Panc1 (cell line): ENCODE measurements around the gene EGR4. TPM values are rescaled to one million over a fixed set of nuclear protein-coding genes. Genes with fewer than 3 reads are reported as not detected.
A peak's percentile ranks its signal among the peaks of the same experiment; 100 is the strongest.

Experiments used
- ATAC-seq: fragments of 200-7000 bp; cut with Tn5 transposase; 2 replicates; pipeline ENCODE4 v1.9.1; 2020; ENCODE audit warnings: mild to moderate bottlenecking, moderate library complexity
- BruUV-seq: library from RNA; stranded (reverse); fragments of 400-500 nt; replicated peaks from 2 replicates; lab custom pipeline; 2021; lab: Mats Ljungman, UMichigan
- CTCF ChIA-PET: fragments of 300-600 bp; sonication (Branson Sonifier 250); formaldehyde crosslinking; loops from one replicate; lab custom pipeline; 2022; ENCODE audit warnings: antibody characterized with exemption; lab: Charles Lee
- POLR2A ChIA-PET: fragments of 300-600 bp; sonication (Branson Sonifier 250); formaldehyde crosslinking; loops from one replicate; lab custom pipeline; 2022; ENCODE audit warnings: antibody characterized with exemption; lab: Charles Lee
- DNase-seq: peaks from one replicate; pipeline ENCODE4 v3.0.0-alpha.2; 2010; ENCODE audit warnings: low read depth, low spot score
- H3K27ac ChIP-seq: 2 replicates; pipeline ENCODE4 v1.5.1; 2011; ENCODE audit warnings: mild to moderate bottlenecking, low read length, inconsistent platforms
- H3K27me3 ChIP-seq: fragments of 200-500 bp; sonication (Bioruptor generic); 2 replicates; pipeline ENCODE4 v1.6.0; 2014; ENCODE audit warnings: low read length, inconsistent platforms; ENCODE audit not compliant: control insufficient read depth, insufficient read depth
- H3K36me3 ChIP-seq: fragments of 200-500 bp; sonication (Bioruptor generic); 2 replicates; pipeline ENCODE4 v1.5.1; 2014; ENCODE audit warnings: inconsistent platforms, mild to moderate bottlenecking, low read length, moderate library complexity; ENCODE audit not compliant: control insufficient read depth, insufficient read depth
- H3K4me1 ChIP-seq: 2 replicates; pipeline ENCODE4 v1.5.1; 2011; ENCODE audit warnings: inconsistent platforms, mild to moderate bottlenecking, low read length, moderate library complexity; ENCODE audit not compliant: control insufficient read depth, insufficient read depth
- H3K4me3 ChIP-seq, 2 experiments: 2 replicates each; pipeline ENCODE4 v1.5.1; 2011 to 2012; ENCODE audit warnings: low read depth in 2 of 2, low read length in 2 of 2, mild to moderate bottlenecking in 2 of 2, inconsistent platforms in 1 of 2, moderate library complexity in 1 of 2
- H3K9me3 ChIP-seq: fragments of 200-500 bp; sonication (Bioruptor generic); 2 replicates; pipeline ENCODE4 v1.5.1; 2014; ENCODE audit warnings: low read depth, mild to moderate bottlenecking, inconsistent platforms, low read length, moderate library complexity; ENCODE audit not compliant: control insufficient read depth, insufficient read depth
- POLR2AphosphoS5 ChIP-seq: IDR thresholded peaks from 2 replicates; pipeline ENCODE4 v1.6.1; 2012; ENCODE audit warnings: mild to moderate bottlenecking, low read depth, low read length, moderate library complexity
- SIN3A ChIP-seq: IDR thresholded peaks from 2 replicates; pipeline ENCODE4 v1.6.1; 2012; ENCODE audit warnings: low read depth, mild to moderate bottlenecking, low read length, moderate library complexity, borderline replicate concordance; ENCODE audit not compliant: insufficient read depth
- TCF7L2 ChIP-seq: IDR thresholded peaks from 2 replicates; pipeline ENCODE4 v1.6.1; 2011; ENCODE audit warnings: mild to moderate bottlenecking, low read depth, low read length, inconsistent platforms
- in situ Hi-C: cut with HindIII; loops from 2 replicates; pipeline ENCODE4 v1.10.0; 2016; ENCODE audit warnings: low sequenced_read_pairs, low pct_unique_long_range_greater_than_20kb
- intact Hi-C: fragments of 100-400 bp; cut with micrococcal nuclease; formaldehyde crosslinking; loops from one replicate; pipeline ENCODE4 v1.10.0; 2022; ENCODE audit not compliant: unreplicated experiment
- total RNA-seq: library from RNA; stranded (reverse); gene quantifications from one replicate; pipeline ENCODE4 v1.2.1, GENCODE V29; 2021; ENCODE audit not compliant: unreplicated experiment
- TF ChIP-seq, protein P1 (sequence below): fragments of 450-650 bp; IDR thresholded peaks from 2 replicates; pipeline ENCODE4 v1.5.1; 2017; ENCODE audit warnings: mild to moderate bottlenecking
- TF ChIP-seq, protein P2 (sequence below), 2 experiments: IDR thresholded peaks; 2 replicates each; pipeline ENCODE4 v1.6.1; 2011 to 2012; ENCODE audit warnings: low read depth in 2 of 2, control low read depth in 1 of 2, low read length in 1 of 2, mild to moderate bottlenecking in 1 of 2, moderate library complexity in 1 of 2; ENCODE audit not compliant: insufficient read depth in 1 of 2

Gene EGR4
- total RNA-seq, 1 experiment from 2014 or later: 0.08 TPM

DNA sequence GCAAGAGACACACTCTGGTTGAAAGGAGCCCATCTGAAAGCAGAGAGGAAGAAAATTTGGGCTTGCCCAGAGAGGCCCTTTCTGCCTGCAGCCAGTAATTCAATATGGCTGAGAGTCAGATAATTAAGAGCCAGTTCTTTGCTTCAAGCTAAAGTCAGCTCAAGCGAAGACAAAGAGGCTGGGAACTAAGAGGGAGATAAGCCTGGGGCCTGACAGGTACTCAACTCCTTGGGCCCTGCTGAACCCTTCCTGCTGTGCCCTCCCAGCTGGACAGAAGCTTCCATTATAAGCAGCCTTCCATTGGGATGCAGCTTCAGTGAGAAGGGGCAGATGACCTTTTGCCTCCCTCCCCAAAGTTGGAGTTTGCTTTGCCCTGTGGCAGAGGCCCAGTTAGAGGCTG is 21.1 kb downstream of the EGR4 start:
- no peak overlapping the region for H3K27ac ChIP-seq
- no peak overlapping the region for H3K4me3 ChIP-seq
- no peak for ATAC-seq
- TF ChIP-seq, protein P1, sequence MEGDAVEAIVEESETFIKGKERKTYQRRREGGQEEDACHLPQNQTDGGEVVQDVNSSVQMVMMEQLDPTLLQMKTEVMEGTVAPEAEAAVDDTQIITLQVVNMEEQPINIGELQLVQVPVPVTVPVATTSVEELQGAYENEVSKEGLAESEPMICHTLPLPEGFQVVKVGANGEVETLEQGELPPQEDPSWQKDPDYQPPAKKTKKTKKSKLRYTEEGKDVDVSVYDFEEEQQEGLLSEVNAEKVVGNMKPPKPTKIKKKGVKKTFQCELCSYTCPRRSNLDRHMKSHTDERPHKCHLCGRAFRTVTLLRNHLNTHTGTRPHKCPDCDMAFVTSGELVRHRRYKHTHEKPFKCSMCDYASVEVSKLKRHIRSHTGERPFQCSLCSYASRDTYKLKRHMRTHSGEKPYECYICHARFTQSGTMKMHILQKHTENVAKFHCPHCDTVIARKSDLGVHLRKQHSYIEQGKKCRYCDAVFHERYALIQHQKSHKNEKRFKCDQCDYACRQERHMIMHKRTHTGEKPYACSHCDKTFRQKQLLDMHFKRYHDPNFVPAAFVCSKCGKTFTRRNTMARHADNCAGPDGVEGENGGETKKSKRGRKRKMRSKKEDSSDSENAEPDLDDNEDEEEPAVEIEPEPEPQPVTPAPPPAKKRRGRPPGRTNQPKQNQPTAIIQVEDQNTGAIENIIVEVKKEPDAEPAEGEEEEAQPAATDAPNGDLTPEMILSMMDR: no peak
- no peak for TF ChIP-seq TCF7L2
- TF ChIP-seq POLR2AphosphoS5: no peak
- TF ChIP-seq, protein P2, sequence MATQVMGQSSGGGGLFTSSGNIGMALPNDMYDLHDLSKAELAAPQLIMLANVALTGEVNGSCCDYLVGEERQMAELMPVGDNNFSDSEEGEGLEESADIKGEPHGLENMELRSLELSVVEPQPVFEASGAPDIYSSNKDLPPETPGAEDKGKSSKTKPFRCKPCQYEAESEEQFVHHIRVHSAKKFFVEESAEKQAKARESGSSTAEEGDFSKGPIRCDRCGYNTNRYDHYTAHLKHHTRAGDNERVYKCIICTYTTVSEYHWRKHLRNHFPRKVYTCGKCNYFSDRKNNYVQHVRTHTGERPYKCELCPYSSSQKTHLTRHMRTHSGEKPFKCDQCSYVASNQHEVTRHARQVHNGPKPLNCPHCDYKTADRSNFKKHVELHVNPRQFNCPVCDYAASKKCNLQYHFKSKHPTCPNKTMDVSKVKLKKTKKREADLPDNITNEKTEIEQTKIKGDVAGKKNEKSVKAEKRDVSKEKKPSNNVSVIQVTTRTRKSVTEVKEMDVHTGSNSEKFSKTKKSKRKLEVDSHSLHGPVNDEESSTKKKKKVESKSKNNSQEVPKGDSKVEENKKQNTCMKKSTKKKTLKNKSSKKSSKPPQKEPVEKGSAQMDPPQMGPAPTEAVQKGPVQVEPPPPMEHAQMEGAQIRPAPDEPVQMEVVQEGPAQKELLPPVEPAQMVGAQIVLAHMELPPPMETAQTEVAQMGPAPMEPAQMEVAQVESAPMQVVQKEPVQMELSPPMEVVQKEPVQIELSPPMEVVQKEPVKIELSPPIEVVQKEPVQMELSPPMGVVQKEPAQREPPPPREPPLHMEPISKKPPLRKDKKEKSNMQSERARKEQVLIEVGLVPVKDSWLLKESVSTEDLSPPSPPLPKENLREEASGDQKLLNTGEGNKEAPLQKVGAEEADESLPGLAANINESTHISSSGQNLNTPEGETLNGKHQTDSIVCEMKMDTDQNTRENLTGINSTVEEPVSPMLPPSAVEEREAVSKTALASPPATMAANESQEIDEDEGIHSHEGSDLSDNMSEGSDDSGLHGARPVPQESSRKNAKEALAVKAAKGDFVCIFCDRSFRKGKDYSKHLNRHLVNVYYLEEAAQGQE (IDR thresholded peaks at IDR 0.05; ENCODE audit: insufficient read depth in 1 of 2, low read depth in 2 of 2, low read length in 1 of 2): no peak
- no peak for TF ChIP-seq SIN3A
- H3K27me3 ChIP-seq: no peaks in the 10 kb centered on the region
- ChIA-PET POLR2A (no interaction called here), CTCF (no interaction called here)
- in situ Hi-C loops: no loop called here
- H3K4me1 ChIP-seq: peaks cover 4% of the 10 kb centered on the region; the same call in 1 of the 2 replicates
- DNase-seq: no peak
- no peaks in the 10 kb centered on the region for H3K9me3 ChIP-seq
- intact Hi-C loops: no loop called here
- BruUV-seq: no TSS peak
- H3K36me3 ChIP-seq: no peaks in the 10 kb centered on the region; the same call in 1 of the 2 replicates

DNA sequence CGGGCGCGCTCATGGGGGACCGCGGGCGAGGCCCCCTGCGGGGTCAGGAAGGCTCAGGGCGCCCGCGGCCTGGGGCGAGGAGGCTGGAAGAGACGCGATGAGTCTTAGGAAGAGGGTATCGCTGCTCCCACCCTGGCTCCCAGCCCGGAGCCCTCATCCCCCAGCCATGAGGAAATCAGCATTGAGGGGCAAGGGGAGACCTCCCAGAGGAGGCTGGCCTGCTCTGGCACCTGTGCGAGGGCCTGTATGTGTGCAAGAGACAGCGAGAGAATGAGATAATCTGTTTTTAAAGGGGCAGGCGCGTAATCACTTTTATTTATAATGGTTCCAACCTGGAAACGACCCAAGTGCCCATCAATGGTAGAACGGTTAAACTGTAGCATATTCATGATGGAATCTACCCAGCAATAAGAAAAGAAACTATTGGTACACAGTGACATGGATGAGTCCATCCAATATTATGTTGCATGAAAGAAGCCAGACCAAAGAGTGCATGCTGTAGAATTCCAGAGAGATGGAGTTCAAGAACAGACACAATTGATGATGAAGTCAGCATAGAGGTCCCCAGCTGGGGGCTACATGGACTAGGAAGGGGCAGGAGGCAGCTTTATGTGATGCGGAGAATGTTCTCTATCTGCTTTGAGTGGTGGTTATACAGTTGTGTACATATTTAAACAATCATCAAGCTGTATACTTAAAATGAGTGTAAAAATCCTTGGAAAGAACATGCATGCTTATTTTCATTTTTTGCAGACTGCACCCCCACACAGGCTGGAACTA is 23.5 kb downstream of the EGR4 start:
- Histone ChIP-seq H3K4me1 (peaks cover 4% of the 10 kb centered on the region; the same call in 1 of the 2 replicates), H3K4me3 (peak overlapping the region; percentile 43 to 52), H3K27ac (no peak overlapping the region; the same call in 1 of the 2 replicates), H3K27me3 (no peaks in the 10 kb centered on the region), H3K9me3 (no peaks in the 10 kb centered on the region), H3K36me3 (no peaks in the 10 kb centered on the region; the same call in 1 of the 2 replicates)
- ATAC-seq: no peak
- BruUV-seq: no TSS peak
- intact Hi-C loops: no loop called here
- CTCF ChIA-PET: interaction anchor here (0.5 kb wide), 1 partner anchor 93 kb away, joined by 11 read pairs; no protein-coding TSS in a partner anchor
- POLR2A ChIA-PET: no interaction called here
- in situ Hi-C loops: no loop called here
- no peak for TF ChIP-seq SIN3A
- TF ChIP-seq, protein P2 (IDR thresholded peaks at IDR 0.05; ENCODE audit: insufficient read depth in 1 of 2, low read depth in 2 of 2, low read length in 1 of 2): no peak
- TF ChIP-seq, protein P1: no peak
- no peak for TF ChIP-seq POLR2AphosphoS5
- no peak for TF ChIP-seq TCF7L2
- no peak for DNase-seq
